NCI-H1436 (cell line): Measurements from ENCODE around the gene GLP2R.
"Not testable (repeated sequence)": the region's sequence is repeated elsewhere in the genome, so short reads cannot be mapped to it uniquely, and the experiment has no call there.

Source experiments
- DNase-seq: peaks from one replicate; lab custom pipeline; 2025; lab: John Stamatoyannopoulos, UW

GLP2R gene

GRCh38 chr17:9825641-9826150 lies at the start of gene GLP2R:
TSS of gene GLP2R (plus strand) at chr17:9825924. CDS start at chr17:9826064, 140 bp downstream.
- DNase-seq, result no peak

- no peak for DNase-seq
Measured at GRCh38 chr17:9776911-9777310, 48.8 kb upstream of the GLP2R start.

- DNase-seq, result no peak
Measured at GRCh38 chr17:9780552-9780951, 45.2 kb upstream of the GLP2R start.

GRCh38 chr17:9783050-9783449 lies 42.7 kb upstream of the GLP2R start:
- DNase-seq, result no peak

GRCh38 chr17:9783465-9783864 lies 42.3 kb upstream of the GLP2R start:
- not testable (repeated sequence) for DNase-seq

- no peak for DNase-seq
Measured at GRCh38 chr17:9784544-9784943, 41.2 kb upstream of the GLP2R start.

GRCh38 chr17:9788601-9789000 lies 37.1 kb upstream of the GLP2R start:
- no peak for DNase-seq

- DNase-seq, result no peak
Measured at GRCh38 chr17:9790316-9790715, 35.4 kb upstream of the GLP2R start.

GRCh38 chr17:9790889-9791876 lies 34.5 kb upstream of the GLP2R start, which contains the start of gene DHRS7C:
TSS of gene DHRS7C (minus strand) at chr17:9791592. CDS start at chr17:9791284, 308 bp downstream.
- DNase-seq, result no peak

GRCh38 chr17:9792181-9792840 lies 33.4 kb upstream of the GLP2R start:
- DNase-seq, result no peak

- DNase-seq, result no peak
Measured at GRCh38 chr17:9798008-9798407, 27.7 kb upstream of the GLP2R start.

- no peak for DNase-seq
Measured at GRCh38 chr17:9798724-9799123, 27.0 kb upstream of the GLP2R start.

- no peak for DNase-seq
Measured at GRCh38 chr17:9801505-9801904, 24.2 kb upstream of the GLP2R start.

- DNase-seq, result no peak
Measured at GRCh38 chr17:9802294-9802693, 23.4 kb upstream of the GLP2R start.

- no peak for DNase-seq
Measured at GRCh38 chr17:9802697-9803096, 23.0 kb upstream of the GLP2R start.

GRCh38 chr17:9805769-9806168 lies 20.0 kb upstream of the GLP2R start:
- no peak for DNase-seq

GRCh38 chr17:9806699-9807098 lies 19.0 kb upstream of the GLP2R start:
- DNase-seq, result no peak

- no peak for DNase-seq
Measured at GRCh38 chr17:9809409-9809808, 16.3 kb upstream of the GLP2R start.

- no peak for DNase-seq
Measured at GRCh38 chr17:9810100-9810949, 15.4 kb upstream of the GLP2R start.

- no peak for DNase-seq
Measured at GRCh38 chr17:9811086-9811485, 14.6 kb upstream of the GLP2R start.

- no peak for DNase-seq
Measured at GRCh38 chr17:9811537-9811936, 14.2 kb upstream of the GLP2R start.

GRCh38 chr17:9813166-9813565 lies 12.6 kb upstream of the GLP2R start:
- DNase-seq, result no peak
